HG02571 (cell line): ENCODE data around the gene KCTD17.

ENCODE experiments used
- ATAC-seq: cut with Tn5 transposase; IDR thresholded peaks from one replicate; pipeline ENCODE4 v1.9.1; 2021; ENCODE audit warnings: mild to moderate bottlenecking, moderate library complexity; ENCODE audit not compliant: unreplicated experiment

KCTD17 gene

DNA sequence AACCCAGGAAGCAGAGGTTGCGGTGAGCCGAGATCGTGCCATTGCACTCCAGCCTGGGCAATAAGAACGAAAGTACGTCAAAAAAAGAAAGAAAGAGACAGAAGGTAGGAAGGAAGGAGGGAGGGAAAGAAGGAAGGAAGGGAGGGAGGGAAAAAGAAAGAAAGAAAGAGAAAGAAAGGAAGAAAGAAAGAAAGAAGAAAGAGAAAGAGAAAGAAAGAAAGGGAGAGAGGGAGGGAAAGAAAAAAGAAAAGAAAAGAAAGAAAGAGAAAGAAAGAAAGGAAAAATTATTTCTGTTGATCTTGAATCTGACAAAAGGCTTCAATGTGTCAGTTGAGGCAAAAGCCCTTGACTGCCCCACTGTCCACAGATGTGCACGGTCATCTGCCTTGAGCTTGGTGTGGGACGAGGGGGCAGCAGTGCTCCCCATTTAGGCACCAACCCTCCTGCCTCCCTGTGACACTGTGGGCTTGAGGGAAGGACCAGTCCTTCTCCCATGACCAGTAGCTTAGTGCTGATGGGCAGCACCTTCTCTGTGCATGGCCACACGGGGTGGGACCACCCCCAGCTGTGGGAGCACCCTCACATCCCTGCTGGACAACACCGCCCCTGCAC is 24.4 kb downstream of the KCTD17 start:
- ATAC-seq, result no peak

GRCh38 chr22:37077802-37078448 is 26.4 kb downstream of the KCTD17 start:
- no peak for ATAC-seq

GRCh38 chr22:37079158-37079557 is 27.6 kb downstream of the KCTD17 start:
- ATAC-seq, result no peak

DNA sequence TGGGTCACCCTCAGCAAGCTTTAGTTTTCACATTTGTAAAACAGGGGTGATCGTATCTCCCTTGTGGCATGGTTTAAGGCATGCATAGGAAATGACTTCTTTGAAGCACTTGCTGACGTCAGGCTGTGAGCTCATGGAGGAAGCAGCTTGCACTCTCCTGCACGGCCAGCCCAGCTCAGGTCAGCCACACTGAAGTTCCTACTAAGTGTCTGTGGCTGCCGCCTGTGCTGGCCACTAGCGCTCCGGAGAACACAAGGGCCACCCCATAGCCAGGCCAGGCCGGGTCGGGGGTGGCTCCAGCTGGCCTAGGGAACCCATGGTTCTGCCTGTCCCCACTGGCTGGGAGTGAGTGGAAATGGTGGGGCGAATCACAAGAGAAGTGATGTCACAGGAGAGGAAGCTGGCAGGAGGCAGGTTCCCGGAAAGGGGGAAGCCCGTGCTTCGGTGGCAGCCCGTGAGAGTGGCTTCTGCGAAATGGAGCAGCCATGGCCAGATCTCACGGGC is 28.2 kb downstream of the KCTD17 start:
- ATAC-seq, result no peak

DNA sequence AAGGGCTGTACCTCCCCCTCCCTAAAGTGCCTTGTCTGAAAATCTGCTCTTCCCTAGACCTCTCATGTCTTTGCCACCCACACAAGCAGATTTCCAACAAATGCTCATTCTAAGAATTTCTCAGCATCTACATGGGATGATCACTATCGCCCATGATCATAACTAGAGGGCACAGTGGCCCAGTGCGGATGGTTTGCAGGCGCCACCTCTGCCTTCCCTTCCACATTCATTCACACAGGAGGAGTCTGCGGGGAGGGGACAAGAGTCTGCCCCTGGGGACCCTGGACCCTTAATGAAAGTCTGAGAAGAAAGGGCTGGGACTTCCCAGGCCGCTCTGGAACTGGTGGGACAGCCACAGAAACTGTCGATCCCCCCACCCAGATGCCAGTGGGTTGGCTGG is 28.9 kb downstream of the KCTD17 start:
- ATAC-seq, result no peak

DNA sequence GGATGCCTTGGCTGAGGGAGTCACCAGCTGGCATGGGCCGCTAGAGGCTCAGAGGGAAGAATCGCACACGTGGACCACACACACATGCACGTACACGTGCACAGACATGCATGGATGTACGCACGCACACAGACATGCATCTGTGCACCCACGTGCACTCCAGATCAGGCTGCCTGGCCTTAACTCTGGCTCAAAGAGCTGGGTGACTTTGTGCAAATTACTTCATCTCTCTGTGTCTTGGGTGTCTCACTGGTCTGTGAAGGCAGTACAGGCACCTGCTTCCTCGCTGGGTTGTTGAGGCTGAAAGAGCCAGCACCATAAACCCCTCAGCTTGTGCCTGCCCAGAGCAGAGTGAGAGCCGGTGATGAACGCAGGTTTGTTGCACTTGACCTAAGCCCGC is 29.3 kb downstream of the KCTD17 start:
- no peak for ATAC-seq

GRCh38 chr22:37082251-37082873 is 30.8 kb downstream of the KCTD17 start:
- ATAC-seq, result no peak

GRCh38 chr22:37083914-37084313 is 32.4 kb downstream of the KCTD17 start:
- ATAC-seq, result no peak

GRCh38 chr22:37084385-37084784 is 32.8 kb downstream of the KCTD17 start:
- ATAC-seq, result no peak

- ATAC-seq, result no peak
Observed at GRCh38 chr22:37086184-37086583, 34.6 kb downstream of the KCTD17 start.

- no peak for ATAC-seq
Observed at GRCh38 chr22:37088108-37088605, 36.6 kb downstream of the KCTD17 start.

GRCh38 chr22:37088750-37089408 is 37.3 kb downstream of the KCTD17 start:
- no peak for ATAC-seq

GRCh38 chr22:37089434-37089833 is 37.9 kb downstream of the KCTD17 start:
- no peak for ATAC-seq

DNA sequence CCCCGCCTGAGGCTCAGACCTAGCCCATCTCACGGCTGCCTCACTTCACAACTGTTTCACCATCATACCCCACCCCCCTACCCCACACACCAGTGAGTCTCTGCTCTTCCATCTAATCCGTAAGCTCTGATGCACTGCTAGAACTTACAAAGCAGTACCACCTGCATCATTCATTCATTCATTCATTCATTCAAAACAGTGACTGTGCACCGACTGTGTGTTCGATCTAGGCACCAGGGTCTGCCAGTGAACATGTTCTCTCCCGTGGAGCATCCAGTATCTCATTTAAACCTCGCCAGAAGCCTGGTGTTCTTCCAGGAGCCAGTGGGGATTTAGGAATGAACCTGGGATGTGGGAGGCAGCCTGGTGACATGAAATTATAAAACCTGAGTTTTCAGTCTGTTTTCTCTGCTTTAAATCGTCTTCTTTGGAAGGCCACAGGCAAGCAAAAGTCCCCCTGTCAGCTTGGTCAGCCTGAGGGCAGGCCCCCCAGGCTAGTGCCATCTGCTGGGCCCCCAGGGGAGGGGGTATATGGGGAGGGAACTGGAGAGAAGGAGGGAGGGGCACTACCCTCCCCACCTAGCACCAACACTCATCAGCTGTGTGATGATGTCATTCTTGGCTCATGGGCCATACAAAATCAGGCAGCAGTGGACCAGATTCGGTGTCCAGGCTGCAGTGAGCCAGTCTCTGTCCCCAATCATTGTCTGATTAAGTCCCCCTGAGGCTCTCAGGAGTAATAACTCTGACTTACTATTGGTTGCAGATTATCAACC is 39.6 kb downstream of the KCTD17 start:
- no peak for ATAC-seq

DNA sequence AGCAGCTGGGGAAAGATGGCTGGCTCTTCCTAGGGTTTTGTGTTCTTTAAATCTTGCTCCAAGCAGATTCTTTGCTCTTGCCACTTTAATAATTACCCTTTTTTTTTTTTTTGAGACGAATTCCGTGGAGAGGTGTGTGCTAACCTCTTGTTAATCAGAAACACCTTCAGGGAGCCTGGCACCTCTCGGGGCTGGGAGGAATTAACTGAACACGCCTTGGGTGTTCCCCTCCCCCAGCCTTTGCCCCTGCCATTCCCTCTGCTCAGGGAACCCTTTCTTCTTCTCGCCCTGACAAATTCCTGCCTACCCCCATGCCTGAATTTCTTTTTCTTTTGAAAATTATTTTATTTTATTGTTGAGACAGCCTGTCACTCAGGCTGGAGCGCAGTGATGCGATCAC is 40.5 kb downstream of the KCTD17 start:
- ATAC-seq, result no peak

DNA sequence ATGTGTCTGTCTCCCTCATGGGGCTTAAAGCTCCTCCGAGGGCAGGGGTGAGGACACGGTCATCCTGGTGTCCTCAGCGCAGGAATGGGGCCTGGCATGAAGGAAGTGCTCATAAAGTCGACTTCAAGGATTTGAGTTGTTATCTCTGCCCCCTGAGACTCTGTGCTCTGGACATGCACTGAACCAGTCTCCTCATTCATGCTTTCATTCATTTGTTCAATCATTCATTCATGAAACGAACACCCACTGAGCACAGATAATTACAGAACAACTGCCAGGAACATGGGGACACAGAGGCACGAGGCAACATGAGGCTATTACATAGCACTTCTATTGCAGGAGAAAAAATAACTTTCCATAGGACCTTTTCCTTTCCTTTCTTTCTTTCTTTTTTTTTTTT is 41.5 kb downstream of the KCTD17 start:
- ATAC-seq, result no peak

- ATAC-seq, result no peak
Observed at GRCh38 chr22:37094239-37094638, 42.7 kb downstream of the KCTD17 start.

- no peak for ATAC-seq
Observed at GRCh38 chr22:37095113-37095512, 43.6 kb downstream of the KCTD17 start.

DNA sequence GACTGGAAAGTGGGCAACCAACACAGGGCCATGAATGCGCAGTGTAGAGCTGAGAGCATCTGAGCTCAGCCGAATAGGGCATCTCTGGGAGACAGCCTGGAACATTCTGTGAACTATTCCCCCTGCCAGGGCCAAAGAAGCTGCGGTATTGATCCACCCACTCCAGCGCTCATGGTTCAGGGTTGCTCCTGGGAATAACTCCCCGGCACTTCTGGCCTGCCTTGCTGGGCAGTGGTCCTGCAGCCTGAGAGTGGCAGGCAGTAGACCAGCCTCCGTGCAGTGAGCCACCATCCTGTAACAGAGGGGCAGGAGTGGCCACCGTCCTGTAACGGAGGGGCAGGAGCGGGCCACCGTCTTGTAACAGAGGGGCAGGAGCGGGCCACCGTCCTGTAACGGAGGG is 45.8 kb downstream of the KCTD17 start:
- ATAC-seq, result no peak

DNA sequence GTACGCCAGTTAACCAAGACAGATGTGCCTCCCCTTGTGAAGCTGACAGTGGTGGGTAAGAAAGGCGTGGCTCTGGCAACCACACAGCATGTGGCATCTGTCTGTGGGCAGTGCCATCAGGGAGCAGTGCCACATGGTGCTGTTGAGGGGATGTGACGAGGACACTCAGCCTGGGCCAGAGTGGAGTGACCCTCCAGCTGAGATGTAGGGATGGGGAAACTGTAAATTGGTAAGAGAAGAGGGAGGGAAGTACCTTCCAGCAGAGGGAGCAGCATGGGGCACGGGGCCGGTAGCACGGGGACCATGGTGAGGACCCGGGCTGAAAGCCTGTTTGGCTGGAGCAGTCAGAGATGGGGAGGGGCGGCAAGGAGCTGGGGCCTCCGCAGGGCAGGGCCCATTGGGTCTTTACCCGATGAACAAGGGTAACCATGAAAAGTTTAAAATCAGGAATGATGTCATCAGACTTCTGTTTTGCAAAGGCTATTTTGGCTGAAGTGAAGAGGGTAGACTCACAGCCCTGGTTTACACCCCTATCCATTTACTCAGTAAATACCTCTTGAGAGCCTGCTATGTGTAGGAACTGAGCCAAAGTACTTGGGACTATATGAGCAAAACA is 47.5 kb downstream of the KCTD17 start:
- ATAC-seq, result no peak
